HepG2 (cell line): Measurements from ENCODE around the gene ZNF341. TPM values are rescaled to one million over a fixed set of nuclear protein-coding genes. Genes with fewer than 3 reads are reported as not detected.

ENCODE experiments used
- ATAC-seq: fragments of 200-7000 bp; cut with Tn5 transposase; 3 replicates; pipeline ENCODE4 v1.9.1; 2020; ENCODE audit warnings: mild to moderate bottlenecking, moderate library complexity
- BruUV-seq: library from RNA; stranded (reverse); fragments of 400-500 nt; replicated peaks from 2 replicates; lab custom pipeline; 2021; lab: Mats Ljungman, UMichigan
- CTCF ChIA-PET: fragments of 300-600 bp; formaldehyde crosslinking; extraction: SDS; loops from one replicate; lab custom pipeline; 2021; ENCODE audit warnings: low total read pairs, inconsistent platforms, low intra/inter-chr PET ratio; lab: Yijun Ruan, JAX
- POLR2A ChIA-PET: fragments of 350-600 bp; sonication (Branson Sonifier 250); formaldehyde crosslinking; loops from one replicate; lab custom pipeline; 2020; ENCODE audit warnings: antibody characterized with exemption, inconsistent platforms; lab: Yijun Ruan, JAX
- DNase-seq: peaks from one replicate; pipeline ENCODE4 v3.0.0-alpha.2; 2015; ENCODE audit warnings: low spot score
- FAIRE-seq: peaks from 3 replicates; lab custom pipeline; 2011; peaks lifted over from hg19 to GRCh38; lab: Jason Lieb, UNC
- H2AFZ ChIP-seq: one replicate; pipeline ENCODE4 v1.6.1; 2011; ENCODE audit warnings: low read length, inconsistent platforms
- H3K27ac ChIP-seq: fragments of 300-600 bp; 3 replicates; pipeline ENCODE4 v1.8.0; 2011; ENCODE audit warnings: mixed run types, mild to moderate bottlenecking, mixed read lengths, low read length, inconsistent platforms; ENCODE audit not compliant: insufficient read depth; ENCODE audit errors: extremely low read length
- H3K27me3 ChIP-seq, 2 experiments: fragments of 200-600 bp in 1 of 2; 2 replicates in 1 of 2; 3 replicates in 1 of 2; pipeline versions ENCODE4 v1.6.0 to v1.8.0; 2011; ENCODE audit warnings: low read length in 2 of 2, mild to moderate bottlenecking in 2 of 2, moderate library complexity in 2 of 2, inconsistent platforms in 1 of 2; ENCODE audit not compliant: insufficient read depth in 2 of 2, control insufficient read depth in 1 of 2
- H3K36me3 ChIP-seq, 2 experiments: fragments of 200-600 bp in 1 of 2; replicated peaks in 1 of 2; 2 replicates in 1 of 2; 3 replicates in 1 of 2; pipeline versions ENCODE4 v1.5.1 to v1.8.0; 2011; ENCODE audit warnings: low read length in 2 of 2, inconsistent platforms in 1 of 2; ENCODE audit not compliant: insufficient read depth in 2 of 2, control insufficient read depth in 1 of 2
- H3K4me1 ChIP-seq: 2 replicates; pipeline ENCODE4 v1.5.1; 2012; ENCODE audit warnings: low read length, inconsistent platforms; ENCODE audit not compliant: insufficient read depth
- H3K4me2 ChIP-seq: 2 replicates; pipeline ENCODE4 v1.6.0; 2011; ENCODE audit warnings: low read depth, low read length, inconsistent platforms
- H3K4me3 ChIP-seq, 3 experiments: fragments of 200-600 bp in 1 of 3; sonication (generic), shearing (Covaris generic) in 1 of 3; replicated peaks in 1 of 3; 2 replicates each; pipeline ENCODE4 v1.5.1; 2011 to 2016; ENCODE audit warnings: low read length in 3 of 3, inconsistent platforms in 2 of 3, low read depth in 2 of 3, mild to moderate bottlenecking in 2 of 3, control low read depth in 1 of 3, mixed read lengths in 1 of 3; ENCODE audit not compliant: insufficient read depth in 1 of 3
- H3K79me2 ChIP-seq: one replicate; pipeline ENCODE4 v1.6.1; 2011; ENCODE audit warnings: low read length, inconsistent platforms; ENCODE audit not compliant: insufficient read depth
- H3K9ac ChIP-seq: 2 replicates; pipeline ENCODE4 v1.6.0; 2011; ENCODE audit warnings: mild to moderate bottlenecking, low read depth, low read length, inconsistent platforms; ENCODE audit not compliant: insufficient read depth
- H3K9me3 ChIP-seq: 2 replicates; pipeline ENCODE4 v1.5.1; 2012; ENCODE audit warnings: mild to moderate bottlenecking, low read length
- H4K20me1 ChIP-seq: 2 replicates; pipeline ENCODE4 v1.6.0; 2011; ENCODE audit warnings: inconsistent platforms, mild to moderate bottlenecking, low read length, moderate library complexity; ENCODE audit not compliant: insufficient read depth
- BCL6 ChIP-seq: IDR thresholded peaks from 2 replicates; pipeline ENCODE4 v1.6.1; 2016; ENCODE audit warnings: missing genetic modification reagents, missing compliant biosample characterization
- HDAC1 ChIP-seq: sonication (generic); formaldehyde crosslinking; IDR thresholded peaks from 2 replicates; pipeline ENCODE4 v1.5.1; 2020; ENCODE audit warnings: mild to moderate bottlenecking, missing genetic modification reagents
- HMGA1 ChIP-seq: sonication (generic); formaldehyde crosslinking; conservative IDR thresholded peaks from 2 replicates; pipeline ENCODE4 v1.4.0; 2020; ENCODE audit warnings: missing genetic modification reagents
- IRF2 ChIP-seq: IDR thresholded peaks from 2 replicates; pipeline ENCODE4 v1.6.1; 2018; ENCODE audit warnings: missing genetic modification reagents, missing compliant biosample characterization
- MBNL3 ChIP-seq: fragments of 250-450 bp; sonication (Bioruptor Pico); conservative IDR thresholded peaks from 2 replicates; pipeline ENCODE4 v1.8.0; 2022; ENCODE audit warnings: mild to moderate bottlenecking, inconsistent platforms
- SALL1 ChIP-seq: sonication (generic); formaldehyde crosslinking; IDR thresholded peaks from 2 replicates; pipeline ENCODE4 v1.8.0; 2022; ENCODE audit warnings: mild to moderate bottlenecking, missing genetic modification reagents
- SRY ChIP-seq: sonication (generic); formaldehyde crosslinking; IDR thresholded peaks from 2 replicates; pipeline ENCODE4 v1.8.0; 2022; ENCODE audit warnings: mild to moderate bottlenecking, missing genetic modification reagents
- TBX2 ChIP-seq: sonication (generic); formaldehyde crosslinking; IDR thresholded peaks from 2 replicates; pipeline ENCODE4 v1.5.0; 2020; ENCODE audit warnings: missing genetic modification reagents, mild to moderate bottlenecking, borderline replicate concordance
- TERF1 ChIP-seq: sonication (generic); formaldehyde crosslinking; IDR thresholded peaks from 2 replicates; pipeline ENCODE4 v1.8.0; 2022; ENCODE audit warnings: mild to moderate bottlenecking, missing genetic modification reagents, moderate library complexity
- ZNF446 ChIP-seq: sonication (generic); formaldehyde crosslinking; IDR thresholded peaks from 2 replicates; pipeline ENCODE4 v1.5.0; 2020; ENCODE audit warnings: mild to moderate bottlenecking, missing genetic modification reagents
- ZNF510 ChIP-seq: sonication (generic); formaldehyde crosslinking; IDR thresholded peaks from 2 replicates; pipeline ENCODE4 v1.4.0; 2020; ENCODE audit warnings: low read depth, mild to moderate bottlenecking, missing genetic modification reagents
- ZNF512B ChIP-seq: sonication (generic); formaldehyde crosslinking; IDR thresholded peaks from 2 replicates; pipeline ENCODE4 v1.5.1; 2020; ENCODE audit warnings: missing genetic modification reagents, mild to moderate bottlenecking, borderline replicate concordance
- ZNF770 ChIP-seq: sonication (generic); formaldehyde crosslinking; IDR thresholded peaks from 2 replicates; pipeline ENCODE4 v1.5.0; 2020; ENCODE audit warnings: mild to moderate bottlenecking, missing genetic modification reagents
- ZSCAN5A ChIP-seq: sonication (generic); formaldehyde crosslinking; IDR thresholded peaks from 2 replicates; pipeline ENCODE4 v1.8.0; 2022; ENCODE audit warnings: mild to moderate bottlenecking, missing genetic modification reagents, borderline replicate concordance
- WGBS: methylation state at CpG from one replicate; pipeline ENCODE4 v1.1.6; 2017; ENCODE audit warnings: low lambda C conversion rate; 5-methylcytosine and 5-hydroxymethylcytosine counted together
- in situ Hi-C: cut with HindIII; loops from 2 replicates; pipeline ENCODE4 v1.10.0; 2017; ENCODE audit warnings: low pct_unique_long_range_greater_than_20kb; ENCODE audit not compliant: extremely low pct_ligation_motif_present
- intact Hi-C: fragments of 100-400 bp; cut with micrococcal nuclease; formaldehyde crosslinking; loops from one replicate; pipeline ENCODE4 v1.10.0; 2022; ENCODE audit not compliant: unreplicated experiment
- polyA plus RNA-seq, 8 experiments: library from polyadenylated mRNA; depleted of rRNA in 3 of 8; stranded (reverse) in 7 of 8; unstranded in 1 of 8; fragments of >200 nt; fragmentation: Illumina TruSeq in 4 of 8; extraction: Trizol in 4 of 8; gene quantifications; 2 replicates each; pipeline versions ENCODE4 v1.2.1 to v1.2.3, GENCODE V29; 2011 to 2016; ENCODE audit warnings: low read depth in 4 of 8, missing spikeins in 1 of 8, mixed read lengths in 1 of 8; ENCODE audit not compliant: insufficient read depth in 1 of 8
- total RNA-seq, 5 experiments: library from RNA; depleted of rRNA; stranded (reverse); fragments of >200 nt; fragmentation: Illumina TruSeq; extraction: Trizol; gene quantifications; 2 replicates each; pipeline ENCODE4 v1.2.3, GENCODE V29; 2016; ENCODE audit warnings: low read depth in 1 of 5

The ZNF341 gene
- total and polyA plus RNA-seq, 2 of the 13 experiments (the other 11 are each of a cell fraction or from before 2014, with no cell fraction given) = 1.1 to 2.2 TPM

- H3K4me3 ChIP-seq = no peak overlapping the region
- no peak overlapping the region for H3K27ac ChIP-seq
- H3K9ac ChIP-seq = no peak overlapping the region
- no peak overlapping the region for H2AFZ ChIP-seq
- intact Hi-C loops = no loop called here
- BruUV-seq = no TSS peak
- in situ Hi-C loops = no loop called here
- ChIA-PET CTCF (no interaction called here), POLR2A (no interaction called here)
- DNase-seq = no peak
- no peak for FAIRE-seq
- no peaks in the 10 kb centered on the region for H3K36me3 ChIP-seq
- WGBS = 4% methylated on average over 1 of the region's 1 CpG
- peak overlapping the region; percentile 43 for H3K4me2 ChIP-seq
- H3K4me1 ChIP-seq = peaks cover 83% of the 10 kb centered on the region
- no peaks in the 10 kb centered on the region for H3K9me3 ChIP-seq
- peaks cover 2 to 4% of the 10 kb centered on the region in 2 experiments; a peak in 2 of 5 replicates for H3K27me3 ChIP-seq
- H4K20me1 ChIP-seq = no peaks in the 10 kb centered on the region
- ATAC-seq = peak; percentile 6
- H3K79me2 ChIP-seq = no peaks in the 10 kb centered on the region
- TF ChIP-seq TERF1 (CRISPR knock-in tag) (no peak), ZSCAN5A (CRISPR knock-in tag) (no peak), ZNF770 (CRISPR knock-in tag) (0 out of 2 replicates have a peak, but pooled peaks have one; percentile 32), HDAC1 (CRISPR knock-in tag) (0 out of 2 replicates have a peak, but pooled peaks have one; percentile 3), HMGA1 (no peak), SALL1 (CRISPR knock-in tag) (peak; percentile 3; the same call in 1 of the 2 replicates), ZNF446 (no peak), TBX2 (CRISPR knock-in tag) (0 out of 2 replicates have a peak, but pooled peaks have one; percentile 27), IRF2 (CRISPR knock-in tag) (peak; percentile 13; the same call in 1 of the 2 replicates), BCL6 (CRISPR knock-in tag) (0 out of 2 replicates have a peak, but pooled peaks have one; percentile 1), ZNF510 (CRISPR knock-in tag) (no peak), MBNL3 (CRISPR knock-in tag) (no peak), ZNF512B (CRISPR knock-in tag) (peak; percentile 81; the same call in 1 of the 2 replicates), SRY (CRISPR knock-in tag) (0 out of 2 replicates have a peak, but pooled peaks have one; percentile 25)
These were observed 20.4 kb upstream of the ZNF341 start for GRCh38 chr20:33711446-33711738.
